GM19455 (cell line): Measurements from ENCODE around the gene RASL10A.
"Not testable (repeated sequence)": the region's sequence is repeated elsewhere in the genome, so short reads cannot be mapped to it uniquely, and the experiment has no call there.

ENCODE experiments used
- ATAC-seq: cut with Tn5 transposase; IDR thresholded peaks from one replicate; pipeline ENCODE4 v1.9.1; 2021; ENCODE audit not compliant: unreplicated experiment

The RASL10A gene, protein sequence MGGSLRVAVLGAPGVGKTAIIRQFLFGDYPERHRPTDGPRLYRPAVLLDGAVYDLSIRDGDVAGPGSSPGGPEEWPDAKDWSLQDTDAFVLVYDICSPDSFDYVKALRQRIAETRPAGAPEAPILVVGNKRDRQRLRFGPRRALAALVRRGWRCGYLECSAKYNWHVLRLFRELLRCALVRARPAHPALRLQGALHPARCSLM

DNA sequence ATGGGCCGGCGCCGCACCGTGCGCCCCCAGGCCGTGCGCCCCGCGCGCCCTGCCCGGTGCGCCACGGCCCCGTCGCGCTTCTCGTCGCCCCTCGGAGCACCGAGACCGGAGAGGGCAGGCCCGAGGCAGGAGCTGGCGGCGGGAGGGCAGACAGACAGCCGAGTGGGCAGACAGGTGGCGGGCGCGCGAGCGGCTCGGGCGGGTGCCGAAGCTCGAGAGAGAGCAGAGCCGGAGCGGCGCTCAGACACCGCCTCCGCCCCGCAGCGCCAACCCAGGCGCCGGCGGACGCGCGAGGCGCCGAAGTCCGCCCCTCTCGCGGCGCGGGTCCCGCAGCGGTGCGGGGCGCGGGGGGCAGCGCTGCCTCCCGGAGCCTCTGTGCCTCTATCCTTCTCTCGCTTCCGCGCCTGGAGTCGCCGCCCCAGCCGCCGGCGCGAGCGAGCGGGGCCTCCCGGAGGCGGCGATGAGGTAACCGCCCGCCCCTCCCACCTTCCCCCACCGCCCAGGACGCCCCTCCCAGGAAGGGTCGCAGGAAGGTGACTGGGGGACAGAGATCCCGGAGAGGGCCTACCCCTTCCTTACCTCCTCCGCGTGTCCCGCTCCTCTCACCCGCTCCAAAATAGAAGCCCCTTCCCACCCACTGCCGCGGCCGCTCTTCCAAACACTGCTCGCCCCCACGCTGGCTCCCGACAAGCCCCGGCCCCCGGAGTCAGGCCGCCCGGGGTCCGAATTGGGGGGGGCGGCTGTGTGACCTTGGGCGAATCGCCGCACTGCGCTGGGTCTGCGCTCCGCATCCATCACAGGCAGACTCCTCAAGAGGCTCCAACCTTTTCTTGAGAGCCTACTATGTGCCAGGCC is at the start of gene RASL10A:
Gene RASL10A, minus strand, starts transcription at position 412 of the 855 bp plus-strand sequence. CDS start 451 bp downstream, outside the sequence.
- no peak for ATAC-seq

DNA sequence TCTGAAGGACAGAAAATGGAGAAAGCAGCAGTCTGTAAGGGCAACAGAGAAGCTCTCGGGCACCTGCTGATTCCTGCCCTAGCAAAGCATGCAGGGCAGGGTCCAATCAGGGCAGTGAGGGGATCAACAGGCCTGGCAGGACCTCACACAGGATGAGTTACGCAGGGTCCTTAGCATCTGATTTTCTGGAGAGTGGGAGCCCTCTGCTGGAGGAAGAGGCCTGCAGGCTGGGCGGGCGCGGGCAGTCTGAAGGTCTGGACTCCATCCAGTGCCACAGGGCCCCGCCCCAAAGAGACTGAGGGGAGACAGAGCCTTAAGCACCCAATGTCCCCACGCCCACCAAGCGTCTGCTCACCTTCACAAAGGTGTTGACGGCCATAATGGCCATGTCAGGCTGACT is 44.0 kb upstream of the RASL10A start:
- no peak for ATAC-seq

DNA sequence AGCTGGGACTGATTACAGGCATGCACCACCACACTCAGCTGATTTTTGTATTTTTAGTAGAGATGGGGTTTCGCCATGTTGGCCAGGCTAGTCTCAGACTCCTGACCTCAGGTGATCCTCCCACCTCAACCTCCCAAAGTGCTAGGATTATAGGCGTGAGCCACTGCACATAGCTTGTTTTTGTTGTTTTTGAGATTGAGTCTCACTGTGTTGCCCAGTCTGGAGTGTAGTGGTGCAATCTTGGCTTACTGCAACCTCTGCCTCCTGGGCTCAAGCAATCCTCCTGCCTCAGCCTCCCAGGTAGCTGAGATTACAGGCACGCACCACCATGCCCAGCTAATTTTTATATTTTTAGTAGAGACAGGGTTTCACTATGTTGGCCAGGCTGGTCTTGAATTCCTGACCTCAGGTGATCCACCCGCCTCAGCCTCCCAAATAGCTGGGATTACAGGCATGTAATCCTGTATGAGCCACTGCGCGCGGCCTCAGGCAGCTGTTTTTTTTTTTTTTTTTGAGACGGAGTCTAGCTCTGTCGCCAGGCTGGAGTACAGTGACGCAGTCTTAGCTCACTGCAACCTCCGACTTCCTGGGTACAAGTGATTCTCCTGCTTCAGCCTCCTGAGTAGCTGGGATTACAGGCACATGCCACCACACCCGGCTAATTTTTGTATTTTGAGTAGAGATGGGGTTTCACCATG is 41.8 kb upstream of the RASL10A start:
- ATAC-seq, result not testable (repeated sequence)

DNA sequence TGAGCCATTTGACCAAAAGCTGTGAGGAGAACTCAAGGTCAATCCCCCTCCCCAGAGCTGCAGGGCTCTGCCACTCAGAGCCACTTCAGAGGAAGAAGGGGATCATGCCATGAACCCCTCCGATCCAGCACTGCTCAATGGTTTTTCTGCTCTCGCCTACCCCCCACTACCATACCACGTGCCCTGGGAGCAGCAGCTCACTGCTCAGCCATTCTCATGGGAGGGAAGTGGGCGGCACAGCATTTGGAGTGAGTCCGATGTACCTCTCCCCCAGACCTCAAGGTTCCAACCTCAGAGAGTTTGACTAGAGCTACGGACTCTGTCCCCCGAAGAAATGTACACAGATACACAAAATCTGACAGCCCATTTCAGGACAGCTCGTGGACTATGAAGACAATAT is 38.4 kb upstream of the RASL10A start:
- no peak for ATAC-seq

DNA sequence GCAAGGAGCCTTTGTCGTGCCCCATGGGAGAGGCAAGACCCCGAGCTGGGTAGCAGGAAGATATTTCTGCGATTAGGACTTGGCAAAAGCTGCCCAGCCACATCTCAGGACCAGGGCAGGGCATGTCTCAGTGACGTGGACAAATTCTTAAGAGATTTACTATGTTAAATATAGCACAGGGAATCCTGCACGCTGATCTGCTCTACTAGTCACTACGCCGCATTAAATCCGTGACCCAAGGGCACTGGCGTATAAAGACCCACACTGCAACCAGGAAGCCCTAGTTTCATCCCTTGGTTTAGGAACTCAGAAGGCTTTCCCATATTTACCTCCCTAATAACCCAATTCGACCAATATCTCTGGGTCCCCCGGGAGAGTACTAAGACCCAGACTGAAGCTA is 37.8 kb upstream of the RASL10A start:
- ATAC-seq, result no peak

DNA sequence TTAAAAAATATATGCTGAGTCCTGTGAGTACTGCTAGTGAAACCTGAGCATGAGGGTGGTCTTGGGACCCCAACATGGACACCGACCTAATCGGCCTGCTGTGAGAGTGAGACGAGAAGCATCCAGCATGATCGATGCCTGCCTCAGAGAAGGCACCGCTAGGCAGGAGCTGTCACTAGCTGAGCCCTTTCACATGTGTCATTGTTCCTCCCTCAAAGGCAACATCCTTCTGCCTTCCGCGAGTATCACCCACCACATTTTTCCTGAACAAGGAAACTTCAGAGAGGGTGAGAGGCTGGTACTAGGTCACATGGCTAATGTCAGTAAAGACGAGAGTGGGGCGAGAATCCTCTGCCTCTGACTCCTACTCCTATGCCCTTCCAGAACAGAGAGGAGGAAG is 37.3 kb upstream of the RASL10A start:
- ATAC-seq, result no peak

DNA sequence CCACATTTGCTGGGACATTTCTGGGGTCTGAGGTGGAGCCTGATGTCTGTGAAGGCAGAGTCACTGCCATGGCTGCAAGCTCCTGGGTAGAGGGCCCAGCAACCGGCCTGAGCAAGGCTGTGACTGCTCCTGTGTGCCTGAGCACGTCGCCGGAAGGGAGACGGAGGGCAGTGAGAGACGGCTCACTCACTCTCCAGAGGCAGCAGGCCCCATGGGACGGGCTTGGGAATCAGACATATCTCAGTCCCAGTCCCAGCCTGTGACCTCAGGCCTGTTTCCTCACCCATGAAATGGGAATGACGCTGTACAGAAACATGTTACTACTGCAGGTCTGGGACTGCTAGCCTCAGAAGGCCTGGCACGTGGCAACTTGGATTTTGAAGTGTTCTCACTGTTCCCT is 36.4 kb upstream of the RASL10A start:
- no peak for ATAC-seq

DNA sequence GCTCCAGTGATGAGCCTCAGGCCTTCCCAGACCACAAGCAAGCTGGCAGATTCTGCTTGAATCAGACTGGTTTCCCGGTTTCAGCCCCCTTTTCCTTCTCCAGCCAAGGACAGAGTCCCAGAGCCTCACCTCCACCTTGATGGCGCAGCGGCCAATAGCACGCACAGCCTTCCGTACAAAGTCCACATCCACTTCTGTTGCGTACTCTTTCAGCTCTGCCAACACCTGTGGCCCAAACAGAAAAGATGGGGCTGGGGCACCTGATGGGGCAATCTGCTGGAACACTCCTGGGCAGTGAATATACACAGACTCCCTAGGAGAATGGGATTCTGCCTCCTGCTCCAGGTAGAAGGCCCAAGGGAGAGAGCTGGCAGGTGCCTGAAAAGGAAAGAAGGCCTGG is 35.5 kb upstream of the RASL10A start:
- no peak for ATAC-seq

DNA sequence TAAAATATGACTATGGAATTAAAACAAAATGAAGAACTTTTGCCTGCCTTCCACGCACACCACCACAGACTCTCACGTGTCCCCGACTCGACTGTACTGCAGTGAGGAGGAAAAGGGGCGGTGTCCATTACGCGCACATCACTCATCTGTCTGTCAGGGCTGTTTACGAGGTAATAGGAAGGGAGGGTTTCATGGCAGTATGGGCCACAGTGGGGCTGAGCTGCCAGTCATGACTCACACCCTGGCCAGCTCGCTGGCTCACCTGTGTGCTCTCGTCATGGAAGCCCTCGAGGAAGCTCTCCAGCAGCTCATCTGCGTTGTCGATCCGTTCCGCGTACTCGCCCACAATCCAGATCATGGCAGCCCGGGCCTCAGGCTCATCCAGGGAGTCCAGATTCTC is 33.5 kb upstream of the RASL10A start:
- no peak for ATAC-seq

DNA sequence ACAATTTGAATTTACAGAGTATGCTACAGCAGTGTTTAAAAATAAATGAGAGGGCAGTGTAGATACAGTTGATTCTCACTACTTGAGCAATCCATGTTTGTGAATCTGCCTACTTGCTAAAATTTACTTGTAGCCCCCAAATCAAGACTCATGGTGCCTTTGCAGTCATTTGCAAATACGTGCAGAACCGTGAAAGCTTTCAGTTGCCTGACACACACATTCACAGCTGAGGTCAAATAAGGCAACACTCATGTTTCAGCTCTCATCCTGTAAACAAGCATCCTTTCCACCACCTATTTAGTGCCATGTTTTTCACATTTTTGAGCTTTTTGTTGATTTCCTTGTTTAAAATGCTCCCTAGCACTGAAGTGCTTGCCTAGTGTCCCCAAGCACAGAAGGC is 32.5 kb upstream of the RASL10A start:
- ATAC-seq, result no peak

DNA sequence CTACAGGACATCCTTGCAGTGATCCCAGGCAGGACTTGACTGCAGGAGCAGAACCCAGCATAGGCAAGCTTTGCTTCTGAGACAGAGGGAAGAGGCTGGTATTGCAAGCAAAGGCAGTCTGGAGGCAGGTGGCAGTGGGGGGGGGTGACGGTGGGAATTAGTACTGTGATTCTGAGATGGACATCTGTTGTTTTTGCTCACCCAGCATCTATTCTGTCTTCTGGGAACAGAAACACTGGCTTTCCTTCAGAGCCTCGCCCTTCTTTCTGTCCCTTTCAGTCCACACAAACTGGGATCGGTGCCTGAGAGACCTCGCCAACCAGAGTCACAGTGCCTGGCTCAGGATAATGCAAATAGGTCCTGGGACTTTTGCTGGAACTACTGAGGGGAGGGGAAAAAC is 31.2 kb upstream of the RASL10A start:
- no peak for ATAC-seq

DNA sequence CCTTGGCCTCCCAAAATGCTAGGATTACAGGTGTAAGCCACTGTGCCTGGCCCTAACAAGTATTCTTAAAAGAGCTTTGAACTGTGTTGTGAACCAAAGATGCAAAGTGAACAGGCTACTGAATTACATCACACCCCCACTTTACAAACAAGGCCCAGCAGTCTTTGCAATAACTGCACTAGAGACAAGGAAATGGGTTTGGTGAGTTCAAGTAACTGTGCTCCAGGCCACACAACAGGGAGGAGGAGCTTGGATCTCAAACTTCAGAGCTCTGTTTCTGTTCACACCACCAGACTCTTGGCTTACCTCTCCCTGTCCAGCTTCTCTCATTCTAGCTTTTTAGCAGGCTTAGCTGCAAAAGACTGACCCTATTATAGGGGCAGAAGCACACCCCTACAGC is 30.4 kb upstream of the RASL10A start:
- no peak for ATAC-seq

DNA sequence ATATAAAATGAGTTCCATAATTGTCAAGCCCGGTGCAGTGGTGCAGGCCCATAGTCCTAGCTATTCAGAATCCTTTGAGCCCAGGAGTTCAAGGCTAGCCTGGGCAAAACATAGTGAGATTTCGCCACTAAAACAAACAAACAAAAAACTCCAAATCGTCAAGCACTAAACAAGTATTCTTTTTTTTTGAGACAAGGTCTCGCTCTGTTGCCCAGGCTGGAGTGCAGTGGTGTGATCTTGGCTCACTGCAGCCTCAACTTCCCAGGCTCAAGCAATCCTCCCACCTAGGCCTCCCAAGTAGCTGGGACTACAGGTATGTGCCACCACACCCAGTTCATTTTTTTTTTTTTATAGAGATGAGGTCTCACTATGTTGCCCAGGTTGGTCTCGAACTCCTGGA is 29.4 kb upstream of the RASL10A start:
- not testable (repeated sequence) for ATAC-seq

DNA sequence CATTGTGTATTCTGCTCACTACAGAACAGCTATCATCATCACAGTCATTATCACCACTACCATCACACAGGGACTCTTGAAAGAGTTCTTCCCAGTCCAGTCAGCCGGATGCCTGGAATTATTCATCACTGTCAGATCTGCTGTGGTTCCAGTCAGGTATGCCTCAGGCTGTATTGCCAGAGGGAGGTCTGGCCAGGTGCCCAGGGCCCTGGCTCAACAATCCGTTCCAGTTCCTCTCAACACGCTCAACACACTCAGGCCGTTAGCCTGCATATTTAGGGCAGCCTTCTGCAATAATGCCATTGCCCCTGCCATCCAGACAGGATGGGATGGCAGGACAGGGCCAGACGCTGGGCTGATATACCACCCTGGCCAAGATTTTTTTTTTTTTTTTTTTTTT is 28.6 kb upstream of the RASL10A start:
- no peak for ATAC-seq

DNA sequence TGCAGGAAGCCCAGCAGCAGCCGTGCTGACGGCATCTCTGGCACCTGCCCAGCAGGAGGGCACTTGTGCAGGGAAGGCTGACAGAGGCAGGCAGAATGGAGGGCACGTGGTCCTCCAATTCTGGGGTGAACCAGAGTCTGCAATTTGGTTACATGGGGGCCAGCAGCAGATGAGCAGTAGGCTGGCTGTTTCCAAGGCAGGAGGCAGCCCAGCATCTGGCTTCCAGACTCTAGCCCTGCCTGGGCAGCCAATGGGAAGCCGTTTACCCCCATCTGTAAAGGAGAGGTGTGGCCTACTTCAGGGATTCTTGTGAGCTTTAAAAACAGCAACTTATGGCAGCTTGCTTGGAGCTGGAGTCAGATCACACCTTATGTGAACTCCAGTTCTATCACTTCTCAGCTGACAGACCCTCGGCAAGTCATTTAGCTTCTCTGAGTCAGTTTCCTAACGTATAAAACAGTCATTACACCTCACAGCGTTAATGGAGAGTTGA is 27.9 kb upstream of the RASL10A start:
- ATAC-seq, result no peak

DNA sequence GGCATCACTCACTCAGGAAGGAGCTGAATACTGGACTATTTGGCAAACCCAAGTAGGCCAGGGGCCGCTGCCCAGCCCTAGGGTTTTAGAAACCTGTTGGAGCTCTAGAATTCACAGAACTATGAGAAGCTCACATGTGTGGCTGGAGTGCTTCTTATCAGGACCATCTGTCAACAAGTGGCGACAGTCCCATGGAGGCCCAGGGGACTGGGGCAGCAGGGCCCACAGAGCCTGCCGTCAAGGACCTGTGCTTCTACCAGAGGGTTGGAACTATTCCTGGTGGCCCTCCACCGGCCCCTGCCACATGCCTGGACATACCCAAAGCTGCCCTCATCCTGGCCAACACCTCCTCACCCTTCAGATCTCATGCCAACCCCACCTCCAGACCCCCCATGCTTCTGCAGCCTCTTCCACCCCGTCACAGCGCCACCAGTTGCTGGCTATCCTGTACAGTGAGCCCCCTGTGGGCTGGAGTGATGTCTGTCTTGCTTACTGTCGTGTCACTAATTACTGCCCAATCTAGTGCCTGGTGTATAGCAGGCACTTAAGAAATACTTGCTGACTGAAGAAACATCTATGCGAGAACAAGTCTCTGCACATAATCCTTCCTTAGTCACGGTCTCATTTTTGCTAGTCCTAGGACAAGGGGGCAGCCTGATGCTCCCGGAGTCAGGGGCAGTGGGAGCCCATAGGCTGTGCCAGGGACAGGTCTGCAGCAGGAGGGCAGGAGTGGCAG is 27.2 kb upstream of the RASL10A start:
- ATAC-seq, result no peak

DNA sequence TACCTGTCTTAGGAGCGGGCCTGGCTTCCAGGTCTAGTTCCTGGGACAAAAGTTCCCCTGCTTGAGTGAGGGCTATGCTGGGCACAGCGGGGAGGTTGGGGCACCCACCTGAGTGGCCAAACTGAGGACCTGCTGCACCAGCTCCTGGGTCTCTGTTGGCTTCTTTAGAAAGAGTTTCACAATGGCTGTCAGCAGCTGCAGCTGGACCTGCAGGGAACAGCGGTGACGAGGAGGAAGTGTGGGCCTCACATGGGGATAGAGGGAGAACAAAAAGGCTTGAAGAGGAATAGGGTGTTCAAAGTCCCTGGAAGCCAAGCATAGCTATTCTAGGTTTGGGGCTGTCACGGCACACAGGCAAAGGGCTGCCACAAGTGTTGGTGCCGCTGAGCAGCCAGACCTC is 26.7 kb upstream of the RASL10A start:
- ATAC-seq, result no peak

DNA sequence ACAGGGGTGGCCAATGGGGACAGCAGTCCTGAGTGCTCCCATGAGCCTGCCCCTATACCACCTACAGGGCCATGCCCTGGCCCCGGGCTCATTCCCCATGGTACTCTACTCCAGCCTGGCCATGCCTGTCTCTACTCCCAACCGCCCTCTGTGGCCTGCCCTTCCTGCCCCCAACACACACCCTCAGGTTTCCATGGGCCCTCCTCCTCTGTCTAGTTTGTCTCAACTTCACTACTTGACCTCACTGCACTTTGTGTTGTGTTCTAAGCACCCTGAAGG is 26.3 kb upstream of the RASL10A start:
- no peak for ATAC-seq

DNA sequence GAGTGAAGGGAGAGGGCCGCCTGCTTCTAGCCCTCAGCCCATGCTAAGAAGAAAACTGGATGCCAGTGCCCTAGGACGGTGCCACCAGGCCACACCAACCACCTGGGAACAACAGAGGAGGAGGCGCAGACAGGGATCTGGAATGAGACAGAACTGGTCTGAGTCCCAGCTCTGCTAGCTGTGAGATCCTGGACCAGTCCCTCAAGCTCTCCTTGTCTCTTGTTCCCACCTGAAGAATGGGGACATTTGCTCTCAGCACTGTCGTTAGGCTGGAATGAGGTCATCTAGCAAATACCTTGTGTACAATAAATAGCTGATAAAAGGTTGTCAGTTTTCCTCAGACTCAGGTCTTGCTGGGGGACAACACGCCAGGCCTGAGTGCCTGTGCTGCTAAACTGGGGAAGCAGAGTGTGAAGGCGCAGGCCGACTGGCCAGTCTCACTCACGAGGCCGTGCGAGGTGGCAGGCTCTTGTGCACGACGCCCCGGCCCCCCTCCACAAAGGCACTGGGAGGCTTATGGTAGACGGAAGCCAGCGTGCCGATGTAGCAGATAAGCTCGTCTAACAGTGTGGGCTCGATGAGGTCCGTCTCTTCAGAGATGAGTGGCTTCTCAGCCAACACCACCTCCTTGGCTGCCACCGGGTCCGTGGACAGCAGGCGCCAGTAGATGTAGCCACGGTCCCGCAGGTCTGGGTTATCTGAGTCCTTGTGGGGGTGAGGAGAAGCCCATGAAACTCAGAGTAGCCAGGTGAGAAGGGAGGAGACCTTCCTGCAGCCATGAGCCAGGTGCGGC is 25.8 kb upstream of the RASL10A start:
- ATAC-seq, result no peak

DNA sequence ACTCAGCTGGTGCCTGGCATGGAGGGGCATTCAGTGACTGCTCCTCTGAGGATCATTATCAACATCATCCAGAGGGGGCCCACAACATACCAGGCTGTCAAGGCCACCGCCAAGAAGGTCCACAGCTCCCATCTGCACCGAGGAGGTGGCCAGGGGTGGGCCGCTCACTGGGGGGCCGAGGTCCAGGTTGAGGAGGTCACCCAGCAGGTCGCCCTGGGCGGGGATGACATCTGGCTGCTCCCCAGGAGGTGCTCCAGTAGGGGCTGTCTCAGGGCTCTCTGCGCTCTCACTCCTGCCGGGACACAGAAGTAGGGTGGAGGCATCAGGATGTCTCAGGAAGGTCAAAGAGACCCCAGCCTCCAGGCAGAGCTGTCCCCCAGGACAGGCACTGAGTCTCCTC is 25.1 kb upstream of the RASL10A start:
- ATAC-seq, result no peak
